ENCODE results near the gene DUX4. TPM values are rescaled to one million over a fixed set of nuclear protein-coding genes. Genes with fewer than 3 reads are reported as not detected.
"Not testable (repeated sequence)": the region's sequence is repeated elsewhere in the genome, so short reads cannot be mapped to it uniquely, and the experiment has no call there.

The DUX4 gene
- not detected for total RNA-seq
- not detected for polyA plus RNA-seq
- long read RNA-seq, donor 1, result 0 reads
- long read RNA-seq, donor 2, result 0 reads

DNA sequence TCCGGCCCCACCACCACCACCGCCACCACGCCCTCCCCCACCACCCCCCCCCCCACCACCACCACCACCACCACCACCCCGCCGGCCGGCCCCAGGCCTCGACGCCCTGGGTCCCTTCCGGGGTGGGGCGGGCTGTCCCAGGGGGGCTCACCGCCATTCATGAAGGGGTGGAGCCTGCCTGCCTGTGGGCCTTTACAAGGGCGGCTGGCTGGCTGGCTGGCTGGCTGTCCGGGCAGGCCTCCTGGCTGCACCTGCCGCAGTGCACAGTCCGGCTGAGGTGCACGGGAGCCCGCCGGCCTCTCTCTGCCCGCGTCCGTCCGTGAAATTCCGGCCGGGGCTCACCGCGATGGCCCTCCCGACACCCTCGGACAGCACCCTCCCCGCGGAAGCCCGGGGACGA lies at the start of gene DUX4:
DUX4 (plus strand) TSS at position 347 of the 400 bp plus-strand sequence; CDS start at position 347, 0 bp downstream.
- 40% methylated on average over 1 of the region's 32 CpGs; no CpG with 5 or more reads in 2 of the 3 donors for WGBS, 3 donors
- H3K36me3 ChIP-seq (ENCODE audit: insufficient read depth in 1 of 2, low read depth in 1 of 2); H3K9me3 ChIP-seq; H3K4me3 ChIP-seq; intact Hi-C loops (cut with DNase I); H3K27ac ChIP-seq; H3K4me1 ChIP-seq; ATAC-seq; H3K27me3 ChIP-seq (ENCODE audit: insufficient read depth in 3 of 3, low read length in 2 of 3): not testable (repeated sequence)
- peak in 1 of 2 donors; percentile 61 for DNase-seq

DNA sequence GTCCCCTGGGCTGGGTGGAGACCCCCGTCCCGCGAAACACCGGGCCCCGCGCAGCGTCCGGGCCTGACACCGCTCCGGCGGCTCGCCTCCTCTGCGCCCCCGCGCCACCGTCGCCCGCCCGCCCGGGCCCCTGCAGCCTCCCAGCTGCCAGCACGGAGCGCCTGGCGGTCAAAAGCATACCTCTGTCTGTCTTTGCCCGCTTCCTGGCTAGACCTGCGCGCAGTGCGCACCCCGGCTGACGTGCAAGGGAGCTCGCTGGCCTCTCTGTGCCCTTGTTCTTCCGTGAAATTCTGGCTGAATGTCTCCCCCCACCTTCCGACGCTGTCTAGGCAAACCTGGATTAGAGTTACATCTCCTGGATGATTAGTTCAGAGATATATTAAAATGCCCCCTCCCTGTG lies 1.9 kb downstream of the DUX4 start:
- intact Hi-C loops (cut with DNase I); DNase-seq; ATAC-seq; H3K9me3 ChIP-seq; H3K4me3 ChIP-seq; H3K36me3 ChIP-seq (ENCODE audit: insufficient read depth in 1 of 2, low read depth in 1 of 2); H3K27ac ChIP-seq; H3K27me3 ChIP-seq (ENCODE audit: insufficient read depth in 3 of 3, low read length in 2 of 3); H3K4me1 ChIP-seq: not testable (repeated sequence)
- WGBS, 3 donors, result 45 to 63% (median 59%) methylated on average over 11 to 20 of the region's 33 CpGs

DNA sequence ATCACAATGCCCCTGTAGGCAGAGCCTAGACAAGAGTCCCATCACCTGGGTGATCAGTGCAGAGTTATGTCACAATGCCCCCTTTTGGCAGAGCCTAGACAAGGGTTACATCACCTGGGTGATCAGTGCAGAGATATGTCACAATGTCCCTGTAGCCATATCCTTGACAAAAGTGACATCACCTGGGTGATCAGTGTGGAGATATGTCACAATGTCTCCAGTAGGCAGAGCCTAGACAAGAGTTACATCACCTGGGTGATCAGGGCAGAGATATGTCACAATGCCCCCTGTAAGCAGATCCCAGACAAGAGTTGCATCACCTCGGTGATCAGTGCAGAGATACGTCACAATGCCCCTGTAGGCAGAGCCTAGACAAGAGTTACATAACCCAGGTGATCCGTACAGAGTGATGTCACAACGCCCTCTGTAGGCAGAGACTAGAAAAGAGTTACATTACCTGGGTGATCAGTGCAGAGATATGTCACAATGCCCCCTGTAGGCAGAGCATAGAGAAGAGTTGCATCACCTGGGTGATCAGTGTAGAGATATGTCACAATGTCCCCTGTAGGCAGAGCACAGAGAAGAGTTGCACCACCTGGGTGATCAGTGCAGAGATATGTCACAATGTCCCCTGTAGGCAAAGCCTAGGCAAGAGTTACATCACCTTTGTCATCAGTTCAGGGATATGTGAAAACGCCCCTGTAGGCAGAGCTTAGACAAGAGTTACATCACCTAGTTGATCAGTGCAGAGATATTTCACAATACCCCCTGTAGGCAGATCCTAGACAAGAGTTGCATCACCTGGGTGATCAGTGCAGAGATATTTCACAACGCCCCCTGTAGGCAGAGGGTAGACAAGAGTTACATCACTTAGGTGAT lies 4.4 kb downstream of the DUX4 start:
- WGBS, 3 donors, result 40 to 49% (median 40%) methylated on average over 3 to 4 of the region's 6 CpGs
- ATAC-seq, result peak; percentile 48 to 71 (median 60)
- intact Hi-C loops (cut with DNase I); H3K4me3 ChIP-seq; H3K4me1 ChIP-seq; H3K27ac ChIP-seq; DNase-seq; H3K9me3 ChIP-seq; H3K27me3 ChIP-seq (ENCODE audit: insufficient read depth in 3 of 3, low read length in 2 of 3); H3K36me3 ChIP-seq (ENCODE audit: insufficient read depth in 1 of 2, low read depth in 1 of 2): not testable (repeated sequence)

DNA sequence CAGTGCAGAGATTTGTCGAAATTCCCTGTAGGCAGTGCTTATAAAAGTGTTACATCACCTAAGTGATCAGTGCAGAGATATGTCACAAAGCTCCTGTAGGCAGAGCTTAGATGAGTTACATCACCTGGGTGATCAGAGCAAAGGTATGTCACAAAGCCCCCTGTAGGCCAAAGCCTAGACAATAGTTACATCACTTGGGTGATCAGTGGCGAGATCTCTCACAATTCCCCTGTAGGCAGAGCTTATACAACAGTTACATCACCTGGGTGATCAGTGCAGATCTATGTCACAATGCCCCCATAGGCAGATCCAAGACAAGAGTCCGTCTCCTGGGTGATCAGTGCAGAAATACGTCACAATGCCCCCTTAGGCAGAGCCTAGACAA lies 5.0 kb downstream of the DUX4 start:
- H3K27ac ChIP-seq; H3K4me1 ChIP-seq; H3K4me3 ChIP-seq; DNase-seq; H3K27me3 ChIP-seq (ENCODE audit: insufficient read depth in 3 of 3, low read length in 2 of 3); H3K9me3 ChIP-seq; H3K36me3 ChIP-seq (ENCODE audit: insufficient read depth in 1 of 2, low read depth in 1 of 2); intact Hi-C loops (cut with DNase I): not testable (repeated sequence)
- WGBS, 3 donors, result 18 to 31% (median 25%) methylated on average over 3 to 4 of the region's 4 CpGs
- ATAC-seq, result peak; percentile 11 to 46 (median 27)

DNA sequence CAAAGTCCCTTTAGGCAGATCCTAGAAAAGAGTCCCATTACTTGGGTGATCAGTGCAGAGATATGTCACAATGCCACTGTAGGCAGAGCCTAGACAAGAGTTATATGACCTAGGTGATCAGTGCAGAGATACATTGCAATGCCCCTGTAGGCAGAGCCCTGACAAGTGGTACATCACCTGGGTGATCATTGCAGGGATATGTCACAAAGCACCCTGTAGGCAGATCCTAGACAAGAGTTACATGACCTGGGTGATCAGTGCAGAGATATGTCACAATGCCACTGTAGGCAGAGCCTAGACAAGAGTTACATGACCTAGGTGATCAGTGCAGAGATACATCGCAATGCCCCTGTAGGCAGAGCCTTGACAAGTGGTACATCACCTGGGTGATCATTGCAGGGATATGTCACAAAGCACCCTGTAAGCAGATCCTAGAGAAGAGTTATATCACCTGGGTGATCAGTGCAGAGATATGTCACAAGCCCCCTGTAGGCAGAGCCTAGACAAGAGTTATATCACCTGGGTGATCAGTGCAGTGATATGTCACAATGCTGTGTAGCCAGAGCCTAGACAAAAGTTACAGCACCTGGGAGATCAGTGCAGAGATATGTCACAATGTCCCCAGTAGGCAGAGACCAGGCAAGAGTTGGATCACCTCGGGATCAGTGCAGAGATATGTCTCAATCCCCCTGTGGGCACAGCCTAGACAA lies 5.6 kb downstream of the DUX4 start:
- intact Hi-C loops (cut with DNase I); H3K36me3 ChIP-seq (ENCODE audit: insufficient read depth in 1 of 2, low read depth in 1 of 2); H3K4me3 ChIP-seq; H3K9me3 ChIP-seq; H3K27ac ChIP-seq; DNase-seq; H3K27me3 ChIP-seq (ENCODE audit: insufficient read depth in 3 of 3, low read length in 2 of 3); H3K4me1 ChIP-seq: not testable (repeated sequence)
- peak; percentile 67 to 81 (median 76) for ATAC-seq
- no CpG with 5 or more reads among the region's 2 CpGs for WGBS, 3 donors

DNA sequence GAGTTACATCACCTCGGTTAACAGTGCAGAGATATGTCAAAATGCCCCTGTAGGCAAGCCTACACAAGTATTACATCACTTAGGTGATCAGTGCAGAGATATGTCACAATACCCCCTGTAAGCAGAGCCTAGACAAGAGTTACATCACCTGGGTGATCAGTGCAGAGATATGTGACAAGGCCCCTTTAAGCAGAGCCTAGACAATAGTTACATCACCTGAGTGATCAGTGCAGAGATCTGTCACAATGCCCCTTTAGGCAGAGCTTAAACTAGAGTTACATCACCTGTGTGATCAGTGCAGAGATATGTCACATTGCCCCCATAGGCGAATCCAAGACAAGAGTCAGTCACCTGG lies 6.1 kb downstream of the DUX4 start:
- WGBS, 3 donors, result 0% methylated on average over 1 of the region's 2 CpGs
- intact Hi-C loops (cut with DNase I); DNase-seq; H3K9me3 ChIP-seq; H3K4me1 ChIP-seq; H3K36me3 ChIP-seq (ENCODE audit: insufficient read depth in 1 of 2, low read depth in 1 of 2); H3K27me3 ChIP-seq (ENCODE audit: insufficient read depth in 3 of 3, low read length in 2 of 3); H3K27ac ChIP-seq; H3K4me3 ChIP-seq: not testable (repeated sequence)
- ATAC-seq, result peak; percentile 50 to 62 (median 60)

DNA sequence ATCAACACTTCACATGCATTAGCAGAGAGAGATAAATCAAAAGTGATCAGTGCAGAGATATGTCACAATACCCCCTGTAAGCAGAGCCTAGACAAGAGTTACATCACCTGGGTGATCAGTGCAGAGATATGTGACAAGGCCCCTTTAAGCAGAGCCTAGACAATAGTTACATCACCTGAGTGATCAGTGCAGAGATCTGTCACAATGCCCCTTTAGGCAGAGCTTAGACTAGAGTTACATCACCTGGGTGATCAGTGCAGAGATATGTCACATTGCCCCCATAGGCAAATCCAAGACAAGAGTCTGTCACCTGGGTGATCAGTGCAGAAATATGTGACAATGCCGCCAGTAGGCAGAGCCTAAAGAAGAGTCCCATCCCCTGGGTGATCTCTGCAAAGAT lies 7.4 kb downstream of the DUX4 start:
- H3K36me3 ChIP-seq (ENCODE audit: insufficient read depth in 1 of 2, low read depth in 1 of 2); H3K4me1 ChIP-seq; H3K4me3 ChIP-seq; H3K27me3 ChIP-seq (ENCODE audit: insufficient read depth in 3 of 3, low read length in 2 of 3); intact Hi-C loops (cut with DNase I); H3K9me3 ChIP-seq; H3K27ac ChIP-seq; DNase-seq: not testable (repeated sequence)
- WGBS, 3 donors, result 9 to 40% (median 27%) methylated on average over 1 of the region's 1 CpG
- peak in 3 of 4 donors; percentile 35 to 43 (median 41) for ATAC-seq

DNA sequence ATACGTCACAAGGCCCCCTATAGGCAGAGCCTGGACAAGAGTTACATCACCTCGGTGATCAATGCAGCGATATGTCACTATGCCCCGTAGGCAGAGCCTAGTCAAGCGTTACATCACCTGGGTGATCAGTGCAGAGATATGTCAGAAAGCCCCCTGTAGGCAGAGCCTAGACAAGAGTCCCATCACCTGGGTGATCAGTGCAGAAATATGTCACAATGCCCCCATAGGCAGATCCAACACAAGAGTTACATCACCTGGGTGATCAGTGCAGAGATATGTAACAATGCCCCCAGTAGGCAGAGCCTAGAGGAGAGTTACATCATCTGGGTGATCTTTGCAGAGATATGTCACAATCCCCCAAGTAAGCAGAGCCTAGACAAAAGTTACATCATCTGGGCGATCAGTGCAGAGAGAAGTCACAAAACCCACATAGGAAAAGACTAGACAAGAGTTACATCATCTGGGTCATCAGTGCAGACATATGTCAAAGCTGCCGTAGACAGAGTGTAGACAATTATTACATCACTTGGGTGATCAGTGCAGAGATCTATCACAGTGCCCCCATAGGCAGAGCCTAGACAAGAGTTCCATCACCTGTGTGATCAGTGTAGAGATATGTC lies 8.0 kb downstream of the DUX4 start:
- H3K9me3 ChIP-seq; H3K27me3 ChIP-seq (ENCODE audit: insufficient read depth in 3 of 3, low read length in 2 of 3); intact Hi-C loops (cut with DNase I); H3K27ac ChIP-seq; ATAC-seq; H3K4me1 ChIP-seq; H3K4me3 ChIP-seq; H3K36me3 ChIP-seq (ENCODE audit: insufficient read depth in 1 of 2, low read depth in 1 of 2): not testable (repeated sequence)
- DNase-seq, result peak in 1 of 2 donors; percentile 15
- WGBS, 3 donors, result 70 to 90% methylated on average over 2 of the region's 7 CpGs; no CpG with 5 or more reads in 1 of the 3 donors

DNA sequence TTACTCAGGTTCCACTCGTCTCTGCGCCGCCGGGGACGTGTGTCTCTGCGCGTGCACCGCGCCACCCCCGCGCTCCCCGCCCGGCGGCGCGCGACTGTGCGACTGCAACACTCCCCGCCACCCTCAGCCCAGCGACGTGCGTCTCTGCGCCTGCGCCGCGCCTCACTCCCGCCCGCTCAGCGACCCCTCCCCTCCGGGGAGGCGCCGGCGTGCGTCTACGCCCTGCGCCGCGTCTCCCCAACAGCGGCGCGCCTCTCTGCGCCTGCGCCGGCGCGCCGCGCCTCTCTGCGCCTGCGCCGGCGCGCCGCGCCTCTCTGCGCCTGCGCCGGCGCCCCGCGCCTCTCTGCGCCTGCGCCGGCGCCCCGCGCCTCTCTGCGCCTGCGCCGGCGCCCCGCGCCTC lies 29.9 kb downstream of the DUX4 start:
- H3K4me1 ChIP-seq; H3K36me3 ChIP-seq (ENCODE audit: insufficient read depth in 1 of 2, low read depth in 1 of 2); H3K27me3 ChIP-seq (ENCODE audit: insufficient read depth in 3 of 3, low read length in 2 of 3); H3K27ac ChIP-seq; intact Hi-C loops (cut with DNase I); ATAC-seq; H3K4me3 ChIP-seq; H3K9me3 ChIP-seq: not testable (repeated sequence)
- peak in 1 of 2 donors; percentile 46 for DNase-seq
- WGBS, 3 donors, result 75 to 80% (median 78%) methylated on average over 38 to 44 of the region's 73 CpGs
